ENCODE data around the gene MFSD12.

GRCh38 chr19:3496392-3497273 is 60.8 kb downstream of the MFSD12 start:
- TF ChIP-seq CTCF (IDR thresholded peaks at IDR 0.05; ENCODE audit: insufficient read depth, low read length) (no peak), REST (IDR thresholded peaks at IDR 0.05; ENCODE audit: insufficient replicate concordance, low read depth) (no peak)
